Kidney epithelial cell (primary cell): ENCODE measurements around the gene TP53TG5. TPM values are rescaled to one million over a fixed set of nuclear protein-coding genes. Genes with fewer than 3 reads are reported as not detected.
"Not testable (repeated sequence)": the region's sequence is repeated elsewhere in the genome, so short reads cannot be mapped to it uniquely, and the experiment has no call there.

ENCODE experiments used
- DNase-seq: peaks from one replicate; pipeline ENCODE4 v3.0.0-alpha.2; 2010; ENCODE audit warnings: low read depth
- H3K27me3 ChIP-seq: 2 replicates; pipeline ENCODE4 v1.6.0; 2011; ENCODE audit warnings: low read length; ENCODE audit not compliant: control insufficient read depth, insufficient read depth
- H3K36me3 ChIP-seq: 2 replicates; pipeline ENCODE4 v1.5.1; 2011; ENCODE audit warnings: low read length; ENCODE audit not compliant: control insufficient read depth, insufficient read depth
- H3K4me3 ChIP-seq: 2 replicates; pipeline ENCODE4 v1.5.1; 2011; ENCODE audit warnings: low read depth, mild to moderate bottlenecking, control low read depth, low read length
- CTCF ChIP-seq: IDR thresholded peaks from 2 replicates; pipeline ENCODE4 v1.5.1; 2011; ENCODE audit warnings: mild to moderate bottlenecking, moderate library complexity, low read length, control low read depth, inconsistent platforms; ENCODE audit not compliant: insufficient read depth, poor library complexity, severe bottlenecking
- total RNA-seq: library from RNA; depleted of rRNA; stranded (reverse); fragments of >200 nt; gene quantifications from 2 replicates; pipeline ENCODE4 v1.2.3, GENCODE V29; 2015

The TP53TG5 gene
- total RNA-seq, 1 donor from 2014 or later = not detected

- Histone ChIP-seq H3K27me3 (no peaks in the 10 kb centered on the region), H3K4me3 (no peak overlapping the region), H3K36me3 (no peaks in the 10 kb centered on the region)
- DNase-seq = no peak
- TF ChIP-seq CTCF = no peak
These were observed 23.5 kb downstream of the TP53TG5 start for GRCh38 chr20:45354423-45355208.

- no peak for DNase-seq
- TF ChIP-seq CTCF = no peak
- no peaks in the 10 kb centered on the region for H3K36me3 ChIP-seq
- H3K27me3 ChIP-seq = no peaks in the 10 kb centered on the region
- H3K4me3 ChIP-seq = no peak overlapping the region
These were observed 24.4 kb downstream of the TP53TG5 start for GRCh38 chr20:45353746-45354145.

- H3K27me3 ChIP-seq = no peaks in the 10 kb centered on the region
- TF ChIP-seq CTCF = no peak
- no peak overlapping the region for H3K4me3 ChIP-seq
- H3K36me3 ChIP-seq = no peaks in the 10 kb centered on the region
- DNase-seq = no peak
These were observed 25.4 kb downstream of the TP53TG5 start for GRCh38 chr20:45352729-45353128.

GRCh38 chr20:45350795-45351194 is 27.3 kb downstream of the TP53TG5 start:
- H3K36me3 ChIP-seq, H3K4me3 ChIP-seq, H3K27me3 ChIP-seq, DNase-seq: not testable (repeated sequence)

- Histone ChIP-seq H3K4me3 (no peak overlapping the region), H3K27me3 (no peaks in the 10 kb centered on the region), H3K36me3 (no peaks in the 10 kb centered on the region)
- DNase-seq = no peak
- TF ChIP-seq CTCF = no peak
These were observed 27.9 kb downstream of the TP53TG5 start for GRCh38 chr20:45350217-45350616.

- DNase-seq = no peak
- peak within 1 kb of the TSS; percentile 73 for H3K4me3 ChIP-seq
- no peaks in the 10 kb centered on the region for H3K27me3 ChIP-seq
- H3K36me3 ChIP-seq = no peaks in the 10 kb centered on the region
- no peak for TF ChIP-seq CTCF
These were observed 30.0 kb downstream of the TP53TG5 start, which contains the start of gene SDC4 for GRCh38 chr20:45347936-45348778. TSS of gene SDC4 (minus strand) at chr20:45348424. CDS start at chr20:45348384, 40 bp downstream.
